H7 (cell line): ENCODE measurements around the gene JUP. TPM values are rescaled to one million over a fixed set of nuclear protein-coding genes. Genes with fewer than 3 reads are reported as not detected.

Experiments
- DNase-seq: peaks from one replicate; pipeline ENCODE4 v3.0.0; 2012
- H3K27me3 ChIP-seq: 2 replicates; pipeline ENCODE4 v1.6.0; 2011; ENCODE audit warnings: mild to moderate bottlenecking, low read length; ENCODE audit not compliant: control insufficient read depth, insufficient read depth
- H3K36me3 ChIP-seq: replicated peaks from 2 replicates; pipeline ENCODE4 v1.5.1; 2011; ENCODE audit warnings: low read length; ENCODE audit not compliant: control insufficient read depth, insufficient read depth
- H3K4me3 ChIP-seq: 2 replicates; pipeline ENCODE4 v1.5.1; 2011; ENCODE audit warnings: low read depth, mild to moderate bottlenecking, control low read depth, low read length, moderate library complexity; ENCODE audit not compliant: insufficient read depth
- total RNA-seq: library from RNA; depleted of rRNA; stranded (reverse); fragments of >200 nt; shearing (Covaris generic); gene quantifications from 2 replicates; pipeline ENCODE4 v1.2.3, GENCODE V29; 2014

Gene JUP
- total RNA-seq, 1 experiment from 2014 or later, result 68.5 TPM

GRCh38 chr17:41736983-41737679 lies 49.4 kb downstream of the JUP start:
- H3K36me3 ChIP-seq, result no peaks in the 10 kb centered on the region
- no peak for DNase-seq
- peaks cover 54% of the 10 kb centered on the region for H3K27me3 ChIP-seq
- no peak overlapping the region for H3K4me3 ChIP-seq

DNA sequence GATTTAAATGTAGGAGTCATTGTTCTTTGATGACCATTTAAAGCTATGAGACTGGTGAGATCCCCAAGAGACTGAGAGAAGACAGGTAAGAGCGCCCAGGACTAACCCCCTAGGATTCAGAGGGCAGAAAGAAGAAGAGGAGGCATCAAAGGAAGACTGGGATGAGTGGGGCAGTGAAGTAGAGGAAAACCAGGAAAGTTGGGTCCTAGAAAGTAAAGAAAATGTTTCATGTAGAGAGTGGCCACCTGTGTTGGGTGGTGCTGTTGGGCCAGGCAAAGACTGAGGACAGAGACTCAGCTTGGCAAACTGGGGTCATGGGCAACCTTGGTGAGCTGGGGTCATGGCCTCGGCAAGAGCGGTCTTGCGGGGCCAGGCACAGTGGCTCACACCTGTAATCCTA lies 50.8 kb downstream of the JUP start:
- Histone ChIP-seq H3K4me3 (no peak overlapping the region), H3K27me3 (peaks cover 65% of the 10 kb centered on the region), H3K36me3 (no peaks in the 10 kb centered on the region)
- peak; percentile 31 for DNase-seq

- peak overlapping the region; percentile 60 for H3K4me3 ChIP-seq
- peaks cover 70% of the 10 kb centered on the region for H3K27me3 ChIP-seq
- no peaks in the 10 kb centered on the region for H3K36me3 ChIP-seq
- DNase-seq, result no peak
Observed at GRCh38 chr17:41734949-41735313, 51.6 kb downstream of the JUP start.

DNA sequence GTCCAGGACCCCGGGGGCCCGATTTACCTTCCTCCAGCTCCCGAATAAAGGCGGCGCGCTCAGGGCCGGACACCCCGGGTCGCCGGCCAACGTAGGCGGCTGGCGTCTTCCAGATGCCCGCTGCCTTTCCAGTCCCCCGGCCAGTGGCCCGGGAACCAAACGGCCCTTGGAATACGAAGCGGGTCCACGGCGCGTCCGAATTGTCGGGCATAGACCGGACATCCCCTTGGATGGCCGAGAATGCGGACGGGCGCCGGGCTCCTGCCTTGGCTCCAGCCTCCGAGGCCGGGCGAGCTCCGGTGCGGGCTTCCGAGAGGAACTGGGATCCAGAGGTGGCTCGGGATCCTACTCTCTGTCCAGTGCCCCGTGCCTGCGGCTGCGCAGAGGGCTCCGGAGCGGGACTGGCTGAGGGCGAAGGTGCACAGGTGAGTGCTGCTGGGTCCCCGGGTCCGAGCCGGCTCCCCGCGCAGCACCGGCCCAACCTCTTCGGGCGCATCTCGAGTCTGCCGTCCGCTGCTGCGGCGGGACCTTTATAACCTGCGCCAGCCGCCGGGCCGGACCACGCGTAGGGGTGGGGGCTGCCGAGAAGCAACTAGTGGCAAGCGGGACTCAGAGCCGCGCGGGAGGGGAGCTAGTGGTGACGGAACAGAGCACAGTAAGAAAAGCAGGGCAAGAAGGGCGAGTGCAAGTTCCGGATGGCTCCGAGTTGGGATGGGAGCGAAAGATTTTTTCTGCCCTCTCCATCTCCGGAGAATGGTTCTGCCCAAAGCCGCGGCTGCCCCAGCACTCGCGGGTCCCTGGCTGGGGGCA lies 52.2 kb downstream of the JUP start, which contains the start of gene HAP1:
Gene HAP1 (minus strand): TSS at position 505 of the 810 bp plus-strand sequence. CDS start 9 bp downstream, at position 496.
- H3K4me3 ChIP-seq, result peak within 1 kb of the TSS; percentile 60
- DNase-seq, result peak; percentile 96
- no peaks in the 10 kb centered on the region for H3K36me3 ChIP-seq
- H3K27me3 ChIP-seq, result peaks cover 70% of the 10 kb centered on the region

GRCh38 chr17:41733348-41734138 lies 53.0 kb downstream of the JUP start:
- DNase-seq, result peak; percentile 83
- peaks cover 70% of the 10 kb centered on the region for H3K27me3 ChIP-seq
- peak overlapping the region; percentile 60 for H3K4me3 ChIP-seq
- no peaks in the 10 kb centered on the region for H3K36me3 ChIP-seq

GRCh38 chr17:41731836-41732235 lies 54.7 kb downstream of the JUP start:
- peaks cover 60% of the 10 kb centered on the region for H3K27me3 ChIP-seq

DNA sequence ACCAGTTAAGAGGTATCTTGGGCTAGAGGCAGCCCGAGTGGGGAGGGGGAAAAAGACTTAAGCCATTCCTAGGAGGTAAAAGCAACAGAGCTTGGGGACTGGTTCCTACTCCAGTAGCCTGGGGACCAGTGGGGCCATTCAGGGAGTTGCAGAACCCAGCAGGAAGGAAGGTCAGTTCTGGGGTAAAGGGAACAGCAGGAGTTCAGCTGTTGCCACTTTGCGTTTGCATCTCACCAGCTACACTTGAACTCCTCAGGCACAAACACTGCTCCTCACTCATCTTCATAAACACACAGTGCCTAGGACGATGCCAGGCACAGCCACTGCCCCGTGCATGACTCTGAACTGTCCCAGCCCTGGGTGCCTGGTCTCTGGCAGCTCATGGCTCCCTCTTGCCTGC lies 56.0 kb downstream of the JUP start:
- Histone ChIP-seq H3K36me3 (no peaks in the 10 kb centered on the region), H3K4me3 (no peak overlapping the region), H3K27me3 (peaks cover 46% of the 10 kb centered on the region)
- DNase-seq, result peak; percentile 44

More at GRCh38 chr17:41731836-41732235, 54.7 kb downstream of the JUP start:
- H3K4me3 ChIP-seq, result no peak overlapping the region
- H3K36me3 ChIP-seq, result no peaks in the 10 kb centered on the region
- no peak for DNase-seq

DNA sequence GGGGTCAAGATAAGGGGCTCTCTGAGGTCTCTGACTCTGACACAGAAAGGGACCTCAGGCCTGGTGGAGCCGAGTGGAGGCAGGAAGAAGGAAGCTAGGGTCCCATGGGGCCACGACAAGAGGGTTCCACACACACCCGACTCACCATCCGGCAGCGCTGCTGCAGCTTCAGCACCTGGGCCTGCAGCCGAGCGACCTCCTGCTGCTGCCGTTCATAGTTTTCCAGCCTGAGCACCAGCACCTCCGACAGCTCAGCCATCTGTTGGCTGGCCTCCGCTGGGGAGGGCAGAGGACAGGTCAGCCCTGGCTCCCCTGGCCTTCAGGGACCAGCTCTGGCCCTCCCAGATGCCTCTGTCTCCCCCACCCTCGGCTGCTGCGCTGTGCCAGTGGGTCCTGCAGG lies 58.5 kb downstream of the JUP start:
- H3K27me3 ChIP-seq, result peaks cover 22% of the 10 kb centered on the region
- no peak overlapping the region for H3K4me3 ChIP-seq
- no peaks in the 10 kb centered on the region for H3K36me3 ChIP-seq
- DNase-seq, result peak; percentile 38

DNA sequence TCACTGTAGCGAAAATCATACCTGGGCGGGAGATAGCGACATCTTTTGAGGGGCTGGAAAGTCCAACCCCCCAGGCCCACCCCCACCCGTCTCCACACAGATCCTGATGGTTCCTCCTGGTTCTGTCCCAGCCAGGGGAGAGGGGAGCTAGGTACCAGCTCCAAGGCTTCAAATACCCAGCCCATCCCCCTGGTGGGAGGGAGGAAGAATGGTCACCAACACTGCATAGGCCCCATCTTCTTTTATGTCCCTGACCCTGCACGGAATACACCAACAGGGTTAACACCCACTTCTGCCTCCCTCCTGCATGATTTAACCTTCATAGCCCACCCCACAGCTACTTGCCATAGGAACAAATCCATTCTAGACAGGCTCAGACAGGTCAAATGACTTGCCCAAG lies 61.4 kb downstream of the JUP start:
- Histone ChIP-seq H3K36me3 (no peaks in the 10 kb centered on the region), H3K27me3 (peaks cover 2% of the 10 kb centered on the region; the same call in 1 of the 2 replicates), H3K4me3 (no peak overlapping the region)
- DNase-seq, result peak; percentile 66

GRCh38 chr17:41724476-41725050 lies 61.9 kb downstream of the JUP start:
- Histone ChIP-seq H3K27me3 (no peaks in the 10 kb centered on the region), H3K36me3 (no peaks in the 10 kb centered on the region), H3K4me3 (no peak overlapping the region)
- peak; percentile 72 for DNase-seq

DNA sequence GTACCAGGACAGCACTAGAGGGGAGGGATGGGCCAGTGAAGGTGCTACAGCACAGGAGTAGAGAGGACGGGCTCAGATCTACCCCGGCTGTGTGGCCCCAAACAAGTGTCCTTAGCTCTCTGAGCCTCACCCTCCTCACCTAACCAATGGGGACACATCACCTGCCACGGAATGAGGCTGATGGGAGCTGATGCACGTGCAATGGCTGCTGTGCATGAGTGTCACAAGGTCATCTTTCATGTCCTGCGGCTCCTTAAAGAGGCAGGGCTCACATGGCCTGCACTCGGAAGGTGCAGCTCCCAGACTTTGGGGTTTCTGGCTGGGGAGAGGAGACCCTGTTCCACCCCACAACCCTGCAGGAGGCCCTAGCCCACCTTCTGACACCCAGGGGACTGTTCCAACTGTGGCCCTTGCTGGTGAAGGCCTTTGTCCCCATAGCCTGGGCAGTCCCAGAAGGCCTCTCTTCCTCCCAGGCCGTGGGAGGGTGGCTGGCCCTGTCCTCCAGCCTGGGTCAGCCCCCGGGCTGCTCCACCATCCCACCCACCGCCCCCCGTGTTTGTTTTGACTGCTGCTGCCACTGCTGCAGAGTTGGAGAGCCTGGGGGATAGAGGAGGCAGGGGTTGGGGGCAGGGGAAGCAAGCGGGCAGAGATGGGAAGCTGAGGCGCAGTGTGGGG lies 62.6 kb downstream of the JUP start:
- Histone ChIP-seq H3K36me3 (no peaks in the 10 kb centered on the region), H3K4me3 (no peak overlapping the region), H3K27me3 (no peaks in the 10 kb centered on the region)
- no peak for DNase-seq

DNA sequence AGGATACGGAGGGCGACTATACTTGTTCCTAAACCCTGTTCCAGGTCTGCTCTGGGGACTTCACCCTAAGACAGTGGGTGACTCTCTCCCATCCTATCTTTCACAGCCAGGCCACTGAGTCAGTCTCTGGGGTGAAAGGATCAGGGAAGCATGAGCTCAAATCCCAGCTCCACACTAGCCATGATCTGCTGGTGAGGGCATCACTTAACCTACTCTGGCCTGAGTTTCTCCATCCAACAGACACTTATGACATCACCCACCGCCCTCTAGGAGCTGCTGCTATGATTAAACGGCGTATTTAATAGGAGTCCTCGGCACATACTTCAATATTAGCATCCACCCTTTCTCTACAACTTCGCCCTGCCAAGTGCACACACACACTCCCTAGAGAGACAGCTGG lies 64.3 kb downstream of the JUP start:
- Histone ChIP-seq H3K36me3 (no peaks in the 10 kb centered on the region), H3K4me3 (no peak overlapping the region), H3K27me3 (no peaks in the 10 kb centered on the region)
- peak; percentile 15 for DNase-seq

GRCh38 chr17:41718287-41718645 lies 68.2 kb downstream of the JUP start:
- H3K36me3 ChIP-seq, result no peaks in the 10 kb centered on the region
- H3K27me3 ChIP-seq, result peaks cover 3% of the 10 kb centered on the region; the same call in 1 of the 2 replicates

More at GRCh38 chr17:41718287-41718645, 68.2 kb downstream of the JUP start:
- no peak overlapping the region for H3K4me3 ChIP-seq
- DNase-seq, result peak; percentile 34
